A673 (cell line): ENCODE results near the gene CCL1.

ENCODE experiments used
- EZH2 ChIP-seq: fragments of 200-600 bp; sonication (generic); IDR thresholded peaks from 2 replicates; pipeline ENCODE4 v1.6.1; 2017; ENCODE audit warnings: borderline replicate concordance, low read depth, mild to moderate bottlenecking, mixed read lengths, antibody characterized with exemption, low read length; ENCODE audit not compliant: poor library complexity, severe bottlenecking
- TF ChIP-seq, protein P1 (sequence below): fragments of 300-800, 200-600 bp; sonication (generic); conservative IDR thresholded peaks from 2 replicates; pipeline ENCODE4 v1.5.1; 2017; ENCODE audit warnings: low read depth, mild to moderate bottlenecking, antibody characterized with exemption, low read length, moderate library complexity, mixed read lengths

DNA sequence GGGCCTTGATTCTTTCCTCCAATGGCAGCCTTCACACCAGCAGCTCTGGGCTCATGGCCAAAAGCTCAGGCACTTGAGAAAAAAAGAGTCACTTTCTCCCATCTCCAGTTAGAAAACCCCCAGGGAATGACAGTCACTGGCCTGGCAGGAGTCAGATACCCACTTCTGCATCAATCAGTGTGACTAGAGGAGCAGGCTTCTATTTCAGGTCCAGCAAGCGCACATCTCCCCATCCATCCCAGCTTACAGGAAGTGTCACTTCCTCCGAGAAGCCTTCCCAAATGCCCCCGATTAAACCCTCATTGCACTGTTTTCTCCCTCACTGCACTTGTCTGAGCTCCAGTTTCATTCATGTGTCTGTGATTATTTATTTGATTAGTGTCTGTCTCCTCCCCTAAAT is 30.4 kb upstream of the CCL1 start:
- TF ChIP-seq, protein P1, sequence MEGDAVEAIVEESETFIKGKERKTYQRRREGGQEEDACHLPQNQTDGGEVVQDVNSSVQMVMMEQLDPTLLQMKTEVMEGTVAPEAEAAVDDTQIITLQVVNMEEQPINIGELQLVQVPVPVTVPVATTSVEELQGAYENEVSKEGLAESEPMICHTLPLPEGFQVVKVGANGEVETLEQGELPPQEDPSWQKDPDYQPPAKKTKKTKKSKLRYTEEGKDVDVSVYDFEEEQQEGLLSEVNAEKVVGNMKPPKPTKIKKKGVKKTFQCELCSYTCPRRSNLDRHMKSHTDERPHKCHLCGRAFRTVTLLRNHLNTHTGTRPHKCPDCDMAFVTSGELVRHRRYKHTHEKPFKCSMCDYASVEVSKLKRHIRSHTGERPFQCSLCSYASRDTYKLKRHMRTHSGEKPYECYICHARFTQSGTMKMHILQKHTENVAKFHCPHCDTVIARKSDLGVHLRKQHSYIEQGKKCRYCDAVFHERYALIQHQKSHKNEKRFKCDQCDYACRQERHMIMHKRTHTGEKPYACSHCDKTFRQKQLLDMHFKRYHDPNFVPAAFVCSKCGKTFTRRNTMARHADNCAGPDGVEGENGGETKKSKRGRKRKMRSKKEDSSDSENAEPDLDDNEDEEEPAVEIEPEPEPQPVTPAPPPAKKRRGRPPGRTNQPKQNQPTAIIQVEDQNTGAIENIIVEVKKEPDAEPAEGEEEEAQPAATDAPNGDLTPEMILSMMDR = no peak
- no peak for TF ChIP-seq EZH2
